ENCODE data around the gene CCDC34.

CCDC34 gene

DNA sequence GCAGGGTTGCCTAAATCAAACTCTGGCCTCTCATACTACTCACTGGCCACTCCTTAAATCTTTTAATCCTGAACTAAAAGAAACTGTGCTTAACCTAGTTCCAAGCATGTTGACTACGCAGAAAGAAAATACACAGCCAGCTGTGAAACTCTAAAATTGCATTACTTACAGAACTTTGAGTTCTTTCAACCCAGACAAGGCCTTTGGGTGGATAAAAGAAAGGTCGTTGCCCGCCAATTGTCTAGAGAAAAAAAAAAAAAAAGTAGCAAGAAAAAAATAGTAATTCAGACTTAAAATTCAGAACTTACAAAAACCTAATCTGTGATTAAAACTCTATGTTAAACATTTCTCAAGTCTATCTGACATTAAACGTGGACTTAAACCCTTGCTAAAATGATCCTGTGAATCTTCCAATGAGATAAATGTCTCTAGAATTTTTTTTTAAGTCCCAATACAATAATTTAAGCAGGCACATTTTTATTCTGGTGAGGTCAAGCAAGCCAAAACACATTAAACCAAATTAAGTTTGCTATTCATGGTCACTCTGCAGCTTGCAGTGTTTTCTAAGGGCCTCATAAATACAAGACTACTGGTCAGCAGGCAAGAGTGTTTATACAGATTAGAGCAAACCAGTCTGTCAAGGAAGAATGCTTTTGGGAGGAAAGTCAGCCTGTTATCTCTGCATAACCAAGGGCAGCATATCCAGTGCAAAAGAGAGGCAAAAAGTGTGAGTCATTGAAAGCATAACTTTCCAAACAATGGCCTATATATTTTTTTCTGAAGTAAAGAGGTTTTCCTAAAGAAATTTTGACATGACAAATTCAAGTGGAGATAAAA lies 29.5 kb upstream of the CCDC34 start:
- peak; percentile 37 for DNase-seq (ENCODE audit: low spot score)

DNA sequence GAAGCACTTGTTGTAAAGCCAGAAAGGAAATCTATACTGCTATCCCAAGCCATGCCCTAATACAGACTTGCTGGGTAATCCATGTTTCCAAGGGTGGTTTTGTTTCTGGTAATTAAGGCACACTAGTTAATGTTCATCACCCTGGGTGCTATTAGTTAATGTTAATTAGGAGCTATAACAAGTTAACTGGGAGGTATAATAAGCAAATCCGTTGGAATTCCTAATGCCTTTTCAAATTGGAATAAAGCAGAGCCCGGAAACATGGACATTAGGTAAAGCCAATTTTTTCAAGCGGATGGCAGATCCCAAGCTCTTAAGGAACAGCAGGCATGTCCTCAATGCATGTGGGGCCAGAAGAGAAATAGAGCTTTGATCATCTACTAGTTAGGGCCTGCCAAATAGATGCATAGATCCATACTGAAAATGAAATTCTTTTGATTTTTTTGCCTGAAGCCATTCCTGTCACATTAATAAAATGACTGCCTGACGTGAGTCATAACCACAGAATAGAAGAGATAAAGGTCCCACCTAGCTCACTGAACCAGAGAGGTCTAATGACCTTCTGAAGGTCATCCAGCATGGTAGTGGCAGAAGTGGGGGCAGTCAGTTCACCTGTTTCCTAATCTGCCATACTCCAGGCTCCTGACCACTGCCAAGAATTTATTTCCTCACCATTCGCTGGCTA lies 28.5 kb upstream of the CCDC34 start:
- peak; percentile 68 for DNase-seq (ENCODE audit: low spot score)

DNA sequence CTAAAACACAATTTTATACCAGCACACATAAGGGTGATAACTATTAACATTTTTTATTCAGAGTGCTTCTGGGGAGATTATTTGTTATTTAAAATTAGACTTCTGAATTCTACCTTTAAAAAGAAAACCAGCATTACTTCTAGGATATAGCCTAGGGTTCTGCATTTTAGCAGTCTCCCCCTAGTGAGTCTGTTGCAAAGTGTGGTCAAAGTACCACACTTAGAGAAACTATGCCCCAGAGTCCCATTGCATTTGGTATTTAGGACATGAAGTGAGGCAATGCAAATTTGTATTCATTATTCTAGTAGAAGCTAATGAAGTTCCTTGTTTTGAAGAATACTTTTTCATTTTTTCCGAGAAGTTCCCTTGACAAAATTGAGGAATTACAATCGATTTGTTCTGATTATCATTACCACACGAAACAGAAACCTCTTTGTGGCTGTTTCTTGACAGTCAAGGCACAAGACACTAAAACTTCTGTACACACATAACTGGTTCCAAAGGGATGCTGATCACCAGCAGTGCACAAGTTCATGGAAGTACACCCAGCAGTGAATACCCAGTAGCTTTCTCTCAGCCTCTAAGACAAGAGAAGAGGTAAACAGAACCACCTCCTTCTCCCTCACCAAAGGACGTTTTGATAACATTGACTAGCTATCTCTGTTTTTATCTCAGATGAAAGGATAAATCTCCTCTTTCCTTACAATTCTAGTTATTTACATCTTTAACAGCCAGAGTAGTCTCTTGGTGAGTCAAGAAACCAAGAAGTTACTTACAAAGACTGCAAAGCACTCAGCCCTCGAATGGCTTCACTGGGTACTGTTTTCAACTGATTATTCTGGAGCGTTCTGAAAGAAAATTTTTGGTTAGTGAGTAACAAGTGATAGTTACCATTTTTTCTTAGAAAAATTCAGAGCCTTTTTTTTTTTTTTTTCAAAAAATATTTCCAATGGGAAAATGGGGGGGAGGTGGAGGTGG lies 27.6 kb upstream of the CCDC34 start:
- no peak for DNase-seq (ENCODE audit: low spot score)

DNA sequence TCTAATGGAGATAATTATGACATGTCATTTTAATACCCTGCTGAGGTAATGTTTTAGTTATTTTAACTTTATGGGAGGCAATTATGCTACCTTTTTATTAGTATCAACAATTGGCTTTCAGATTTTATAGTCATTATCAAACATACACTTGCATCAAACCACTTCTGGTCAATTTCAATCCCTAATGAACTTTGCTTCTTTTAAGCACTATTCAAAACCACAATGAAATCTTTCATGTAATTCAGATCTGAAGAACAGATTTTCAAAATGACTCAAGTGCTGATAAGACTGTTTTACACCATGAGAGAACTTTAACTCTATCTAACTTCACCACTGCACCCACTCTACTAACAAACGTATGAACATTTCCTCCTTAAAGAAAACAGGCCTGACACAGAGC lies 25.9 kb upstream of the CCDC34 start:
- DNase-seq (ENCODE audit: low spot score), result peak; percentile 63

DNA sequence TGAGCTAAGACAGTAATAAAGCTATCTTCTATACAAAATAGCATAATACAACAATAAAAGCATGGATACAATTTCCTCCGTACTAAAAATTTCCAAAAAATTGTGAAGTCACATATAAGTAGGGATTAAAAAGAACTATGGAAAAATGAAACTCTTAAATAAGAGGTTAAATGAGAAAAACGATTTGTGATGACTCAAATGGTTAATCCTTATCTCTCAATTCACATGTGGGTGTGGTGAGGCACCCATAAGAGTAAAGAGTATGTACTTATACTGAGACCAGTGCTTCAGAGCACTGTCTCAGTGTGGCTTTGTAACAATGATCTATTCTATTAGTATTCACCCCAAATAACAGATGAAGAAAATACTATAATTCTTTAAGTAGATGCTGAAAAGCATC lies 25.0 kb upstream of the CCDC34 start:
- DNase-seq (ENCODE audit: low spot score), result no peak

DNA sequence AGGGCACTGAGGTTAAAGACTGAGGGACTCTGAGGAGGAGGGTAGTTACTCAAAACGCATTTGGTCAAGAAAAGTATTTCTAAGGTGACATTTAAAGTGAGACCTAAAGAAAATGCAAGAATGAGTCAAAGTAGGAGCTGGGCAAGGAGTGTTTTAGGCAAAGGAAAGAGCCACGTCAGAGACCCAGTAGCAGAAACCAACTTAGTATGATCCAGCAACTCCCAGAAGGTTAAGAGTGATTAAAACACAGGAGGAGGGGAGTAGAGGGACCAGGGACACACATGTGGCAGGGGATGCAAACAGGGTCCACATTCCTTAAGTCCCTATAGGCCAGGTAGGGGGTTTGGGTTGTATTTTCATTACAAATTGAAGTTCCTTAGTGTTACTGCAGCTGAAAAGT lies 24.3 kb upstream of the CCDC34 start:
- no peak for DNase-seq (ENCODE audit: low spot score)

DNA sequence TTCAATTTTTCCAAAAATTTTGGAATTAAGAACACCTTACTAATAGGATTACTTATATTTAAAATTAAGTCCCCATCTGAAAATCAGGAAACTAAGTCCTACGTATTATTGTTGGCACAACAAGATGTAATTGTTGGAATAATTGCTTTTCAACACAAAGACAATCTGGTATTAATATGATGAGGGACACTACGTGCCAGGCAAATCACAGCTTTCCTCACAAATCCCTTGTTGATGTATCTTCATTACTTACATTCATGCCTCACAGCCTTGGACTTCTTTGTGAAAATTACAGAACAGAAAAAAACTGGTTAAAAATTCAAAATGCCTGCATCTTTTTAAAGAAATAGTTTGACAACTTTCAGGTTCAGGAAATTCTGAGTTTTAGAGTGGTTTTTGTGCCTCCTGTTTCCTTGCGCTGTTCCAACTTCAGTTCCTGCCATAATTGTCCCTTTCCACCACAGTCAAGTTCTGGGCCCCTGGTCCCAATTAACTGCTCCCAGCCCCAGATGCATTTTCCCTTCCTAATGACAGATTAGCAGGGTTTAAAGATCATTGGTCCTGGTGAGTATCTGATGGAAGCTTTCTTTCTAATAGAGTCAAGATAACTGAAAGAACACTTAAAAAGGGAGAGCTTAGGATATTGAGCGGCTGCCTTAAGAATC lies 23.3 kb upstream of the CCDC34 start:
- DNase-seq (ENCODE audit: low spot score), result no peak

DNA sequence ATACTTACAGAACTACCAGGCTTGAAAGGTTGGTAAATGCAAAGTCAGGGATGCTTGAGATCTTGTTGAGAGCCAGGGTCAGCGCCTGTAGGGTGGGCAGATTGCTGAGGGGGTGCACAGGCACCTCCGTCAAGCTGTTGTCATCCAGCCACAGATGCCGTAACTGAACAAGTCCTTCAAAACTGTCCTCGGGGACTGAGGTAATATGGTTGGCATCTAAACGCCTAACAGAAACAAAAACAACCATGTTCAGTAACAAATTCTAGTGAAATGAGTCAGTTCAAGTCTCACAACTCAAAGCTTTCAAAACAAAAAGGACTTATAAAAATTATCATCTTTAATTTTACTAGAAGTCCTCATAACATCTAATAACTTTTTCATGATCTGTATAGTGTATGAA lies 22.2 kb upstream of the CCDC34 start:
- no peak for DNase-seq (ENCODE audit: low spot score)

DNA sequence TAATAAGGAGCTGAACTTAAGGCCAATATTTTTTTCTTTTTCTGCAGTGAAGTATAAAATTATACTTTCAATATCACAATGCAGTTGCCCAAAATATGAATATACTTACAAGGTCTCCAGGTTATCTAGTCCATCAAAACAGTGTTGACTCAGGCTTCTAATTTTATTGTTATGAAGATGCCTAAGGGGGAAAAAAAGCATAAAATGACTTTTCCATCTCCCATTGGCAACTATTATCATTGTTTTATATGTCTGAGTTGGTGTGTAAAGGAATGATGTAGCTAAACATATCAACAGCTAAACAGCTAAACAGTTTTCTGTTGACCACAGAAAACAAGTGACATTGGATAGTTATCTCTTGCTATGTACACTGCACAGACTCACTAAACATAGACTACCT lies 21.2 kb upstream of the CCDC34 start:
- no peak for DNase-seq (ENCODE audit: low spot score)

DNA sequence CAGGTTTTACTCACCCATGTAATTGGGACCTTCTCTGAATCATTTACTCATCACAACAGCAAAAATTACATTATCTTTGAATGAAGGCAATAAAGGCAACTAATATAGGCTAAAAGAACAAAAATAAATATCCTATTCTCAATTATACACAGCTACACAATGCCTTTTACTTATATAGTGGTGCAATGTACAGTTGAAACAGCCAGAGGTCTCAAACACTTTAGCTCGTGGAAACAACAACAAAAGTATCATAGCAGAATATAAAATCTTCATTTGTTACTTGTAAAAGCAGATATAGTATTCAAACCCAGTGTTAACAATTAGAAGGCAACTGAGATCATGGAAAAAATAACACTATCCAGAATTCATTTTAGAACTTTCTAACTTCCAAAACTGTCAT lies 20.6 kb upstream of the CCDC34 start:
- DNase-seq (ENCODE audit: low spot score), result no peak

DNA sequence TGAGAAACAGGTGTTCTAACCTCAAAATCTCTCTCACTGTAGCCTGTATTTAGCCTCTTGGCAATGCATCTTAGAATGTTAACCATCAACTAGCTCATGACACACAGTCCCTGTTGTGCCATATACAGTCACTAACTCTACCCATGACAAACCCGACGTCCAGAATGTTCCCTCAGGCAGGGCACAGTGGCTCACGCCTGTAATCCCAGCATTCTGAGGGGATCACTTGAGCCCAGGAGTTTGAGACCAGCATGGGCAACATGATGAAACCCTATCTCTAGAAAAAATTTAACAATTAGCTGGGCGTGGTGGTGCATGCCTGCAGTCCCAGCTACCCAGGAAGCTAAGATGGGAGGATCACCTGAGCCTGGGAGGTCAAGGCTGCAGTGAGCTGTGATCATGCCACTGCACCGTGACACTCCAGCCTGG lies 18.2 kb upstream of the CCDC34 start:
- DNase-seq (ENCODE audit: low spot score), result no peak

DNA sequence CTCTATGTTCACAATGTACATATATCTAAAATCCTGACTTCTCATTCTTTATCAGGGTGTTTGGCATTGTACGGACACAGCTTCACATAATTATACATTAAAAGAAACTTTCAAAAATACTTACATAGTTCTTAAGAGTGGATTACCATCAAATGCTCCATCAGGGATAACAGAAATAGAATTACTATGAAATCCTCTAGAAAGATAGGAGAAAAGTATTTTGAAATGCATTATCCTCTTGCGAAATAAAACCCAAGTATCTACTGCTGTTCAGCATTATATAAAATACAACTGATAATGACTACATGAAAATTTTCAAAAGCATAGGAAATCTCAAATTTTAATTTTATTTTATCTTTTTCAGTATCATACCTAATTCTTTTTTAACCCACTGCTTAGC lies 17.8 kb upstream of the CCDC34 start:
- DNase-seq (ENCODE audit: low spot score), result no peak

DNA sequence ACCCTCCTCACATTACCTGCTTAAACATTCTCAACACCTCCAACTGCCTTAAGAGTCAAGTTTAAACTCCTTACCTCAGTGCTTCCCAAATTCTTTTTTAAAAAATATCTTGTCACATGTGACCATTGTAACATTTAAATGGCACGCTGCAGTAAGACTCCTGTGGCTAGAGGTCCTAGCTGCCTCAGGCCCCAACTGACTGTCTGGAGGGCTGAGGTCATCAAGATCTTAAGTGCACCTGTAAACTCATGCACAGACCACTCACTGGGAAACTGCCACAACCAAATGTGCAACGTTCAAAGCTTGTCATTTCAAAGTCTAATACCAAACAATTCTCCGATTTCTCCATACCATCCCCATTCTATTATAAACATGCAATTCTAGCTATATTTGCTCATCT lies 16.4 kb upstream of the CCDC34 start:
- no peak for DNase-seq (ENCODE audit: low spot score)

DNA sequence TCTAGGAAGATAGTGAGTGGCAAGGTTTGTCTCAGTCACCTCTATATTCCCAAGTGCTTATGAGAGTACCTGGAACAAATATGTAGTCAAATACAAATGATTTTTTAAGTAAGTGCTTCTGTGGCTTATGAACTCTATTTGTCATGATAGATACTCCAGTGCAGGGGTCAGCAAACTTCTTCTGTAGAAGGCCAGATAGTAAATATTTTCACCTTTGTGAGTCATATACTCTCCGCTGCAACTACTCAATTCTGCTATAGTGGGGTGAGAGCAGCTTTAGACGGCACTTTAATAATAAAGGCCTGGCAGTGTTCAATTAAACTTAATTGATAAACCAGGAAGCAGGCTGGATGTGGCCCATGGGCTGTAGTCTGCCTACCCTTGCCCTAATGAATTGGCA lies 12.4 kb upstream of the CCDC34 start:
- no peak for DNase-seq (ENCODE audit: low spot score)

DNA sequence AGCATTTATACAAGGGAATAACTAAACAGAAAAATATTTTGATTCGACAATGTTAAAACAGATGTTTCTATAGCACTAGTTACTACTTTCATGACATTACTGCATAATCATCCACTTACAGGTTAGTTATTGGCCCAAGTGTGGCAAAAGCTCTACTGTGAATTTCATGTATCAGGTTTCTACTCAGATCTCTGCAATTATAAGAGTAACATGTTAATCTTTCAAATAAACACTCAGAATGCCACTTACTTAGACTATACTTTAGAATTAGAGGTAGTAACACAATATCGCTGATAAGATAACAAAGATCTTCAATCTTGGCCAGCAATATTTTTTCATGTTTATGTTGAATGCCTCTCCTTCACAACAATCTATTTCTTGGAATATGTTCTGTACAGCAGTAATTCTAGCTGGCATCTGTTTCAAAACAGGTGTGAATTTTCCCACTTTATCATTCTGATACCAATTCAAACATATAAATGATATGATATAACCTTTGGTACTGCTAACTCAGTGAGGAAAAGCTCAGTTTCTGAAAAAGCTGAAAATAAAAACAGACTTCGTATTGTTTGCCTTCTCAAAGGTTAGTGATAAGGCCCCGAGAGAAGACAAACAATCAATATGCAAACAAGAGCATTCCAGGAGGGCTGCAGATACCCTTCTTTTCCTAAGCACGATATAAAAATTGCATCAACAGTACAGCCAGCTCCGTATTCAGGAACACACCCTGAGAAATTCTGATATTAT lies 11.0 kb upstream of the CCDC34 start:
- no peak for DNase-seq (ENCODE audit: low spot score)

DNA sequence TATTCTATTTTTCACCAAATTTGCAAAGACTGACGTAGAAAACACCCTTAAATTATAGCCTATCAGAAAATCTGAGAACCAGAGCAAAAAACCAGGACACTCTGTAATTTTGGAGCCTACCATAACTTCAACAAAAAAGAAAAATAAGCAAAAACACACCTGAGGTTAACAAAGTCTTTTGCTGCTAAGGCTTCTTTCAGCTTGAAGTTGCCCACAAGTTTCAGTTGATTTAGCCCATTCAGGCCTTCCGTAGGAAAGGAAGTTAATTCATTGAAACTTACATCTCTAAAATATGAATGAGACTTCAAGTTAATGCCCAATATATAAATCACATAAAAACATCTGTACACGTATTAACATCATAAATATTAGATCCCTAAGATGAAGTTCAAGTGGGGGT lies 10.4 kb upstream of the CCDC34 start:
- DNase-seq (ENCODE audit: low spot score), result no peak

DNA sequence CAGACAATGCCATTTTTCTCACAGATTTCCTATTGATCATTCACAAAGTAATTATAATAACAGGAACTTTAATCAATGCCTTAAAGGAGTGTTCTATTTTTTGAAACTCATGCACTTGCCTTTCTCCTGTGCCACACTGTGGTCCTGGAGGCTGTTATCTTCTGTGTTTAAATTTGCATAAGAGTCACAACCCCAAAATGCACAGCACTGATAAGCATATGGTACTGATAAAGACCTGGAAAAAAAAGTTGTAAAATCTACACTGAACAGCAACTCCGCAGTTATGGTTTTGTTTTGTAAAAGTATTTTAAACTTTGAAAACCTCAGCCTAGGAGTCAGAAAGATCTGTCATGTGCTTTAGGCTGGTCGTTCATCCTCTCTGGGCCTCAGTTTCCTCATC lies 9.1 kb upstream of the CCDC34 start:
- no peak for DNase-seq (ENCODE audit: low spot score)

DNA sequence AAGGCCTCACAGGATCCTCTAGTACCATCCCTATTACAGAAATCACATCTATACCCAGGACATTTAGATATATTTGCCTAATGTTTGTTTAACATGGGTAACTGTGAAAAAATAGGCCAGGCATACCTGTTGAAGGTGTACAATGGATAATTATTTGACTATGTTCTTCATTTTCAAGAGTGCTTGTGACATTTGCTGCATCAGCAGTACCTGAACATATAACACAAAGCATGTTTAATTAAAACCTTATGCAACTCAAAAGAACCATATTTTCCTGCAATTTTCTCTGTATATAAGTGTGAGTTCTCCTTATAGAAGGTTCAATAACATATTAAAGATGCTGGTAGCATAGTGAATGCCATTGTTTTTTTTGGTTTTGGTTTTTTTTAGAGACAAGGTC lies 8.5 kb upstream of the CCDC34 start:
- no peak for DNase-seq (ENCODE audit: low spot score)

DNA sequence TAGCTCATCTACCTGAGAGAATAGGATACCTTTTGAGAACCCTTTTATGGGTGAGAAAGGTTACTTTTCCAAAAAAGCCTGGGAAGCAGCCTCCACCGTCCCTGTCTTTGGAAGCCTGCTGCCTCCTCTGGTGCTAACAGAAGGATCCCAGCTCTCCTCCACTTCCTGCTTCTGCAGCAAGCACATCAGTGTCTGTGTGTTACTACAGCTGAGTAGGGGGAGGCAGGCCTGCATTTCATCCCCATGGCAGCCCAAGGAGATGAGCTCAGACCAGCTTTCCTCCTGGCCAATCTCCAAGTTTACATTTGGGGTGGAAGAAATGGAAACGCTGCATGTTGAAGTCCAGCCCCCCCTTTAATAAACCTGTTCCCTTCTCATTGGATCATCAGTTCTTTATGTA lies 7.4 kb upstream of the CCDC34 start:
- no peak for DNase-seq (ENCODE audit: low spot score)

DNA sequence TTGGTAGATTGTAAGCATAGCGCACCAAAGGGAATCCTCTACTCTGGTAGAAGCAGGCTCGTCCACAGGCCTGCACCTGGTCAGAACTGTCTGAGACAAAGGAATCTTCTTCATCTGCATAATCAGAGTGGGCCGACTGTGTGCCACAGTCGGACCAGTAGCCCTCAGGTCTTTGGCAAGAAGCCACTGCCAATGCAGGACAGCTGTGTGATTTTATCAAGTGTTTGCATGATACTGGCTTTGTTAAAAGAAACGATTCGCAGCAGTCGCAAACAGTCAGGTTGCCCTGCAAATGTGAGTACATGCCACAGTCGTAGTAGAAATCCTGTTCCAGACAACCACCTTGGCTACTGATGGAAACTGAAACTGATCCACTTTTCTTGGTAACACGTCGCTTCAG lies 4.9 kb upstream of the CCDC34 start:
- no peak for DNase-seq (ENCODE audit: low spot score)

DNA sequence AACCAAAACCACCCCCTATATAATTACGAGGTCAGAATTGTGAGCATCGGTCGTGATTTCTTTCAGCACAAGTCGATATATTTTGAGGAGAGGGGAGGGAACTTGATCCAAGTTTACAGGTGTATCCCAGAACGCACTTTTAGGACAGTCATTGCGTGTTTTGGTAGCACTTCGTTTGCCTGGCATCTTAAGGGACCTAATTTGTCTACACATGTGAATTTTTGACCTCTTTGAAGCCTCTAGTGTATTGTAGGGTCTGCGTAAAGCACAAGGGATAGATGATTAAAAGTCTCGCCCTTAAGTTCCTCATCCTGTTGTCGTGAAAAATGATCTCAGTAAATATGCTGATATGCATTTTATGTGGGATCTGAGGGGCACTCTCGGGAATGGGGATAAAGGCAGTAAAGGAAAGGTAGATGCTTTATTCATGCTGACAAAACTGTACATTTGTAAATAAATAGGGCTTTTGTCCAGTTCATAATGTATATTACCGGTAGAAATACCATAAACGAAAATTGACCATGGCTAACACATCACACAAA lies 632 bp upstream of the CCDC34 start:
- DNase-seq (ENCODE audit: low spot score), result peak; percentile 9
